OCI-LY1 (cell line): ENCODE data around the gene DOK7.

Experiments
- CTCF ChIP-seq: fragments of 200-600 bp; sonication (generic), shearing (Covaris generic); IDR thresholded peaks from 2 replicates; pipeline ENCODE4 v1.5.1; 2017; ENCODE audit warnings: mild to moderate bottlenecking, antibody characterized with exemption, low read length, moderate library complexity, mixed read lengths
- EZH2 ChIP-seq: fragments of 200-600 bp; sonication (generic), shearing (Covaris generic); IDR thresholded peaks from 2 replicates; pipeline ENCODE4 v1.8.0; 2017; ENCODE audit warnings: borderline replicate concordance, mixed run types, mild to moderate bottlenecking, antibody characterized with exemption, low read length, moderate library complexity, mixed read lengths

- TF ChIP-seq CTCF: no peak
- no peak for TF ChIP-seq EZH2
These were observed 42.1 kb downstream of the DOK7 start for GRCh38 chr4:3505231-3505630.
